Measurements from ENCODE around the gene SPRYD3.

SPRYD3 gene

DNA sequence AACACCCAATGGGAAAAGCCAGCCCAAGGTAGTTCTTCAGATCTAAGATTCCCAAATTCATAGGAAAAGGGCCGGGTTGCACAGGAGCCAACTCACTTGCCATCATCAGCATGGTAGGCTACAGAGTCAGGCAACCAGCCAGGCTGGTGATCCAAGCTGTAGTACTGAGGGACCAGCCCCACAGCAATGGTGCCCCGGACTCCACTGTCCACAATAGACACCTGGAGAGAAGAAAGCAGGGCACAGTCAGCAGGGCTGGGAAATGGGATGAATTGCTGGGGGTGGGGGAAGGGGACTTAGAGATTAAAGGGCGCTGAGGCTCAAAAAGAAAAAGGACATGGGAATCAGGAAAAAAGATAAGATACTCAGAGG lies 4.2 kb downstream of the SPRYD3 start (continued):
- TF ChIP-seq, protein P1, sequence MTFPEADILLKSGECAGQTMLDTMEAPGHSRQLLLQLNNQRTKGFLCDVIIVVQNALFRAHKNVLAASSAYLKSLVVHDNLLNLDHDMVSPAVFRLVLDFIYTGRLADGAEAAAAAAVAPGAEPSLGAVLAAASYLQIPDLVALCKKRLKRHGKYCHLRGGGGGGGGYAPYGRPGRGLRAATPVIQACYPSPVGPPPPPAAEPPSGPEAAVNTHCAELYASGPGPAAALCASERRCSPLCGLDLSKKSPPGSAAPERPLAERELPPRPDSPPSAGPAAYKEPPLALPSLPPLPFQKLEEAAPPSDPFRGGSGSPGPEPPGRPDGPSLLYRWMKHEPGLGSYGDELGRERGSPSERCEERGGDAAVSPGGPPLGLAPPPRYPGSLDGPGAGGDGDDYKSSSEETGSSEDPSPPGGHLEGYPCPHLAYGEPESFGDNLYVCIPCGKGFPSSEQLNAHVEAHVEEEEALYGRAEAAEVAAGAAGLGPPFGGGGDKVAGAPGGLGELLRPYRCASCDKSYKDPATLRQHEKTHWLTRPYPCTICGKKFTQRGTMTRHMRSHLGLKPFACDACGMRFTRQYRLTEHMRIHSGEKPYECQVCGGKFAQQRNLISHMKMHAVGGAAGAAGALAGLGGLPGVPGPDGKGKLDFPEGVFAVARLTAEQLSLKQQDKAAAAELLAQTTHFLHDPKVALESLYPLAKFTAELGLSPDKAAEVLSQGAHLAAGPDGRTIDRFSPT (tag by site-specific recombination; IDR thresholded peaks at IDR 0.05) = no peak

DNA sequence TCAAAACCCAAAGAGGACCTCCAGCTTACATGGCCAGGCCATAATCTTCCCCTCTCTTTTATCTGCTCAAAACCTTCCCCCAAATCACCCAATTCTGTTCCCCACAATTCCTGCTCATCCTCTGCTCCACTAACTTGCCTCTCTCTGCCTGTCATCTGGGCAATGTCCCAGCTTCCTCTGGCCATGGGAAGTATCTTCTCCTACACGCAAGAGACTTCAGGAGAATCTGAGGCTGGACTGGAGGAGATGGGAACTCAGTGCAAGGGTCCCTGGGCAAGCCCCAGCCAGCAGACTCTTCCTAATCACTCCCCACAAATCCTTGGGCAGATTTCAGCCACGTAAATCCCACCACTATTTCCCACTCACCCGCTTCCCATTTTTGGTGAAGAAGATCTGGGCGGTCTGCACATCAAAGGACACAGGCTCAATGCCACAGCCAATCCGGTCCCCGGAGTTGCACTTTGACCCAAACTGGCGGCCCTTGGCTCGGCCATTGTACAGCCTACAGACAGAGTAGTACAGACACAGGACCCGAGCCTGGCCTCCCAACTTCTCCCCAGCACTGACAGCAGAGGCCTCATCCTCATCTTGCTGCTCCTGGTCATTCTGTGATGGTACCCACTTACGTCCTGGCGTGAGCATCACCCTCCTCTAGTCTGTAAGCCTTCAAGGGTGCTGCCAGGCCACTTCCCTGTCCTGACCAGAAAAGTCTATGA lies 4.7 kb downstream of the SPRYD3 start:
- no peak overlapping the region for H3K27ac ChIP-seq (ENCODE audit: extremely low read depth, low read depth, low read length)
- H3K9me3 ChIP-seq (ENCODE audit: control insufficient read depth, insufficient read depth, low read depth, low read length) = no peaks in the 10 kb centered on the region
- H3K4me3 ChIP-seq (ENCODE audit: low read depth, low read length) = no peak overlapping the region
- H3K36me3 ChIP-seq (ENCODE audit: control insufficient read depth in 2 of 2, insufficient read depth in 1 of 2, low read length in 2 of 2) = peaks cover 0 to 55% of the 10 kb centered on the region in 2 experiments; a peak in 2 of 3 replicates
- POLR2A ChIA-PET = interaction anchor here (0.7 kb wide), 1 partner anchor 1903 kb away, joined by 8 read pairs; no protein-coding TSS in a partner anchor
- H3K4me1 ChIP-seq (ENCODE audit: control insufficient read depth, insufficient read depth, low read length) = 0 out of 2 replicates have a peak, but pooled peaks cover 2% of the 10 kb centered on the region
- CTCF ChIA-PET = interaction anchor here (1.2 to 7.0 kb wide), 2 partner anchors 9 kb away, joined by 8 to 78 read pairs; no protein-coding TSS in a partner anchor
- 0 out of 2 replicates have a peak, but pooled peaks have one; percentile 6 for TF ChIP-seq ZNF140 (tag by site-specific recombination; IDR thresholded peaks at IDR 0.05)
- no peak for TF ChIP-seq MZF1 (tag by site-specific recombination; IDR thresholded peaks at IDR 0.05; ENCODE audit: borderline replicate concordance)

DNA sequence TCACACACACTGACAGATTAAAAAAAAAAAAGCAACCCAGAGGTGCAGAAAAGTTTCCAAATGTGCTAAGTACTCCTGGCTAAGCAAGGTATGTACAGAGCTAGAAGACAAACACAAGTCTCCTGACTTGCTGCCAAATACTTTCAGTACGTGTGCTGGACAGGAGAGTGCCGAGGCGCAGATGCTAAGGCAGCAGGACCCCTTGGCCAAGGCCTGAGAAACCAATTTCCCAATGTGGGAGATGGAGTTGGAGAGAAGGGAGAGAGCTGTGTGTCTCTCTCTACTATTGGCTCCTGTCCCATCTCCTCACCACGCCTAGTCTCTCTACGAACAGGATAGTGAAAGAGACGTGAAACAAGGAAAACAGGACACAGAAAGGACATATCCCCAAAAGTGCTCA lies 5.3 kb downstream of the SPRYD3 start:
- Histone ChIP-seq H3K27ac (ENCODE audit: extremely low read depth, low read depth, low read length) (no peak overlapping the region), H3K4me3 (ENCODE audit: low read depth, low read length) (no peak overlapping the region), H3K4me1 (ENCODE audit: control insufficient read depth, insufficient read depth, low read length) (0 out of 2 replicates have a peak, but pooled peaks cover 2% of the 10 kb centered on the region), H3K9me3 (ENCODE audit: control insufficient read depth, insufficient read depth, low read depth, low read length) (no peaks in the 10 kb centered on the region), H3K36me3 (ENCODE audit: control insufficient read depth in 2 of 2, insufficient read depth in 1 of 2, low read length in 2 of 2) (peaks cover 0 to 55% of the 10 kb centered on the region in 2 experiments; a peak in 2 of 3 replicates)
- POLR2A ChIA-PET = interaction anchor here (0.7 to 1.0 kb wide), 2 partner anchors 25 to 1904 kb away, joined by 3 to 8 read pairs; no protein-coding TSS in a partner anchor
- no peak for TF ChIP-seq ZNF138 (tag by site-specific recombination; IDR thresholded peaks at IDR 0.05; ENCODE audit: borderline replicate concordance)
- TF ChIP-seq, protein P2, sequence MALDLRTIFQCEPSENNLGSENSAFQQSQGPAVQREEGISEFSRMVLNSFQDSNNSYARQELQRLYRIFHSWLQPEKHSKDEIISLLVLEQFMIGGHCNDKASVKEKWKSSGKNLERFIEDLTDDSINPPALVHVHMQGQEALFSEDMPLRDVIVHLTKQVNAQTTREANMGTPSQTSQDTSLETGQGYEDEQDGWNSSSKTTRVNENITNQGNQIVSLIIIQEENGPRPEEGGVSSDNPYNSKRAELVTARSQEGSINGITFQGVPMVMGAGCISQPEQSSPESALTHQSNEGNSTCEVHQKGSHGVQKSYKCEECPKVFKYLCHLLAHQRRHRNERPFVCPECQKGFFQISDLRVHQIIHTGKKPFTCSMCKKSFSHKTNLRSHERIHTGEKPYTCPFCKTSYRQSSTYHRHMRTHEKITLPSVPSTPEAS (tag by site-specific recombination; IDR thresholded peaks at IDR 0.05) = peak; percentile 74
- CTCF ChIA-PET = interaction anchor here (1.2 kb wide), 1 partner anchor 8 kb away, joined by 8 read pairs; no protein-coding TSS in a partner anchor

DNA sequence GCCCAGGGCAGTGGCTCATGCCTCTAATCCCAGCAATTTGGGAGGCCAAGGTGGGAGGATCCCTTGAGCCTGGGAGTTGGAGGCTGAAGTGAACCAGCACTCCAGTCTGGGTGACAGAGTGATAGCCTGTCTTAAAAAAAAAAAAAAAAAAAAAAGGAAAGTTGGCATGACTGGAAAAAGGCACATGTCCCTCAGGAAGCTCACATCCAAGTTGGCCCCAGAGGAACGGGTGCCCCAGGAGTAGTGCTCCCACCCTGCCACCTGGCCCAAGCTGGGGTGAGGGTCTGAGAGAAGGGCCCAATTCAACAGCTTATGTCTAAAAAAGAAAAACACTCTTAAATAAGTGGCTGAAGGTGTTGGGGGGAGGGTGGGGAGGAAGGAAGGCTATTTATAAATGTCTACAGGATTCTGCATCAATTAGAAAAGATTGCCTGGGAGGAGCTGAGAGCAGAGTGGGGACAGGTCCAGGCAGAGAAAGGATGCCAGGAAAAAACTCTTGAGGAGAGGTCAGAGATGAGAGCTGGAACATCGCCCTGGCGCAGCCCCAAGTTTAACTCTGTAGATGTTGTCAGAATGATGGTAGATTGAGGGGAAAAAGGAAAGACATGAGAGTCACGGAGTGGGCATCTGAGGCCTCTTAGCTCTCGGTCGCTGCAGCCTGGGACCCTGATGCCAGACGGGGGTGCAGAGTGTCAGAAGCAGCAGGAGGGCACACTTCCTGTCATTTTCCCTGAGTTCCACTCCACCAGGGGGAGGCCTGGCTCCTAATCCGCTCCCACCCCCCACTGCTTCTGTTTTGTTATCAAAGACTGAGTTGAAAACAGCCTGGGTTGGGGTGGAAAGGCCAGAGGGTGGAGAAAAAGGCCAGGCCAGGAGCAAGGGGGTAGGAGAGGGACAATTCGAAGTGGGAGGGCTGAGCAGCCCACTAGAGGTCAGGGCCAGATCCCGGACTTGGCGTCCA lies 7.3 kb downstream of the SPRYD3 start:
- 0 out of 2 replicates have a peak, but pooled peaks cover 2% of the 10 kb centered on the region for H3K4me1 ChIP-seq (ENCODE audit: control insufficient read depth, insufficient read depth, low read length)
- H3K4me3 ChIP-seq (ENCODE audit: low read depth, low read length) = no peak overlapping the region
- H3K36me3 ChIP-seq (ENCODE audit: control insufficient read depth in 2 of 2, insufficient read depth in 1 of 2, low read length in 2 of 2) = peaks cover 0 to 58% of the 10 kb centered on the region in 2 experiments; a peak in 2 of 3 replicates
- ChIA-PET POLR2A (interaction anchor here (0.6 to 1.0 kb wide), 2 partner anchors 9 to 115 kb away, joined by 3 read pairs; no protein-coding TSS in a partner anchor), CTCF (interaction anchor here (0.6 to 11.5 kb wide), 4 partner anchors 10 to 29 kb away, joined by 3 to 264 read pairs (median 3); partner anchors contain the start of genes IGFBP6 and SOAT2)
- no peak overlapping the region for H3K27ac ChIP-seq (ENCODE audit: extremely low read depth, low read depth, low read length)
- H3K9me3 ChIP-seq (ENCODE audit: control insufficient read depth, insufficient read depth, low read depth, low read length) = no peaks in the 10 kb centered on the region
- TF ChIP-seq, protein P3, sequence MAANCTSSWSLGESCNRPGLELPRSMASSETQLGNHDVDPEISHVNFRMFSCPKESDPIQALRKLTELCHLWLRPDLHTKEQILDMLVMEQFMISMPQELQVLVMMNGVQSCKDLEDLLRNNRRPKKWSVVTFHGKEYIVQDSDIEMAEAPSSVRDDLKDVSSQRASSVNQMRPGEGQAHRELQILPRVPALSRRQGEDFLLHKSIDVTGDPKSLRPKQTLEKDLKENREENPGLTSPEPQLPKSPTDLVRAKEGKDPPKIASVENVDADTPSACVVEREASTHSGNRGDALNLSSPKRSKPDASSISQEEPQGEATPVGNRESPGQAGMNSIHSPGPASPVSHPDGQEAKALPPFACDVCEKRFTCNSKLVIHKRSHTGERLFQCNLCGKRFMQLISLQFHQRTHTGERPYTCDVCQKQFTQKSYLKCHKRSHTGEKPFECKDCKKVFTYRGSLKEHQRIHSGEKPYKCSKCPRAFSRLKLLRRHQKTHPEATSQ (tag by site-specific recombination; IDR thresholded peaks at IDR 0.05) = no peak
- TF ChIP-seq, protein P4, sequence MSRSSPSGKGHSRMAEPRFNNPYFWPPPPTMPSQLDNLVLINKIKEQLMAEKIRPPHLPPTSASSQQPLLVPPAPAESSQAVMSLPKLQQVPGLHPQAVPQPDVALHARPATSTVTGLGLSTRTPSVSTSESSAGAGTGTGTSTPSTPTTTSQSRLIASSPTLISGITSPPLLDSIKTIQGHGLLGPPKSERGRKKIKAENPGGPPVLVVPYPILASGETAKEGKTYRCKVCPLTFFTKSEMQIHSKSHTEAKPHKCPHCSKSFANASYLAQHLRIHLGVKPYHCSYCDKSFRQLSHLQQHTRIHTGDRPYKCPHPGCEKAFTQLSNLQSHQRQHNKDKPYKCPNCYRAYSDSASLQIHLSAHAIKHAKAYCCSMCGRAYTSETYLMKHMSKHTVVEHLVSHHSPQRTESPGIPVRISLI (tag by site-specific recombination; IDR thresholded peaks at IDR 0.05) = 0 out of 2 replicates have a peak, but pooled peaks have one; percentile 35
- TF ChIP-seq ZNF223 (tag by site-specific recombination; IDR thresholded peaks at IDR 0.05) (no peak), ZIC2 (tag by site-specific recombination; IDR thresholded peaks at IDR 0.05) (peak; percentile 83), GLIS1 (tag by site-specific recombination; IDR thresholded peaks at IDR 0.05) (peak; percentile 78), ZEB2 (tag by site-specific recombination; IDR thresholded peaks at IDR 0.05) (no peak), ZNF2 (tag by site-specific recombination; IDR thresholded peaks at IDR 0.05) (no peak), EGR2 (tag by site-specific recombination; IDR thresholded peaks at IDR 0.05; ENCODE audit: low read depth) (no peak)
